PC-3 (cell line): ENCODE measurements around the gene SKIDA1. TPM values are rescaled to one million over a fixed set of nuclear protein-coding genes. Genes with fewer than 3 reads are reported as not detected.
"Not testable (repeated sequence)": the region's sequence is repeated elsewhere in the genome, so short reads cannot be mapped to it uniquely, and the experiment has no call there.

Experiments used
- ATAC-seq: fragments of 200-7000 bp; cut with Tn5 transposase; 2 replicates; pipeline ENCODE4 v1.9.1; 2020; ENCODE audit warnings: mild to moderate bottlenecking, moderate library complexity
- BruUV-seq: library from RNA; stranded (reverse); fragments of 400-500 nt; replicated peaks from 2 replicates; lab custom pipeline; 2021; lab: Mats Ljungman, UMichigan
- CTCF ChIA-PET: fragments of 300-600 bp; sonication (Branson Sonifier 250); formaldehyde crosslinking; loops from one replicate; lab custom pipeline; 2022; ENCODE audit warnings: antibody characterized with exemption; lab: Charles Lee
- POLR2A ChIA-PET: fragments of 300-600 bp; sonication (Branson Sonifier 250); formaldehyde crosslinking; loops from one replicate; lab custom pipeline; 2022; ENCODE audit warnings: antibody characterized with exemption; ENCODE audit not compliant: unreplicated experiment; lab: Charles Lee
- DNase-seq: peaks from one replicate; pipeline ENCODE4 v3.0.0-alpha.2; 2015
- H2AFZ ChIP-seq: fragments of 300-600 bp; sonication (generic); 2 replicates; pipeline ENCODE4 v1.6.0; 2016; ENCODE audit warnings: antibody characterized with exemption, low read length
- H3F3A ChIP-seq: fragments of 300-600 bp; sonication (generic); one replicate; pipeline ENCODE4 v1.6.0; 2017; ENCODE audit warnings: antibody characterized with exemption, low read length, control low read depth, mild to moderate bottlenecking; ENCODE audit not compliant: unreplicated experiment
- H3K27ac ChIP-seq: fragments of 300-600 bp; sonication (generic); 2 replicates; pipeline ENCODE4 v1.5.1; 2016; ENCODE audit warnings: mild to moderate bottlenecking, low read length
- H3K27me3 ChIP-seq: fragments of 300-600 bp; sonication (generic); 2 replicates; pipeline ENCODE4 v1.6.1; 2016; ENCODE audit warnings: low read length, mixed read lengths
- H3K36me3 ChIP-seq: fragments of 300-600 bp; sonication (generic); 2 replicates; pipeline ENCODE4 v1.6.1; 2016; ENCODE audit warnings: low read depth, mixed run types, low read length, mixed read lengths
- H3K4me1 ChIP-seq: fragments of 300-600 bp; sonication (generic); 2 replicates; pipeline ENCODE4 v1.5.1; 2016; ENCODE audit warnings: low read length; ENCODE audit not compliant: insufficient read depth
- H3K4me2 ChIP-seq: fragments of 300-600 bp; sonication (generic); 2 replicates; pipeline ENCODE4 v1.6.0; 2016; ENCODE audit warnings: low read length
- H3K4me3 ChIP-seq: fragments of 300-600 bp; sonication (generic); 2 replicates; pipeline ENCODE4 v1.5.1; 2016; ENCODE audit warnings: mild to moderate bottlenecking, low read length, mixed read lengths
- H3K79me2 ChIP-seq: fragments of 300-600 bp; sonication (generic); 2 replicates; pipeline ENCODE4 v1.6.1; 2017; ENCODE audit warnings: low read length, mixed read lengths
- H3K9ac ChIP-seq: fragments of 300-600 bp; sonication (generic); 2 replicates; pipeline ENCODE4 v1.6.0; 2016; ENCODE audit warnings: mild to moderate bottlenecking, low read length
- H3K9me2 ChIP-seq: fragments of 300-600 bp; sonication (generic); replicated peaks from 2 replicates; pipeline ENCODE4 v1.6.1; 2016; ENCODE audit warnings: mixed run types, low read length, mixed read lengths
- H3K9me3 ChIP-seq: fragments of 300-600 bp; sonication (generic); 2 replicates; pipeline ENCODE4 v1.6.1; 2016; ENCODE audit warnings: low read length, mixed read lengths
- H4K20me1 ChIP-seq: fragments of 300-600 bp; sonication (generic); 2 replicates; pipeline ENCODE4 v1.6.1; 2016; ENCODE audit warnings: low read length, mixed read lengths
- EZH2 ChIP-seq: fragments of 300-600 bp; sonication (generic); IDR thresholded peaks from one replicate; pipeline ENCODE4 v1.6.1; 2017; ENCODE audit warnings: antibody characterized with exemption, mild to moderate bottlenecking, low read length; ENCODE audit not compliant: unreplicated experiment
- EZH2phosphoT487 ChIP-seq: fragments of 300-600 bp; sonication (generic); IDR thresholded peaks from 2 replicates; pipeline ENCODE4 v1.6.1; 2018; ENCODE audit warnings: mild to moderate bottlenecking, antibody characterized with exemption, low read length, borderline replicate concordance
- intact Hi-C: fragments of 100-400 bp; cut with micrococcal nuclease; formaldehyde crosslinking; loops from 2 replicates; pipeline ENCODE4 v1.9.0; 2023
- total RNA-seq: library from RNA; depleted of rRNA; stranded (reverse); fragments of >200 nt; gene quantifications from 2 replicates; pipeline ENCODE4 v1.2.3, GENCODE V29; 2014
- TF ChIP-seq, protein P1 (sequence below): fragments of 300-600 bp; sonication (generic); conservative IDR thresholded peaks from 2 replicates; pipeline ENCODE4 v1.5.1; 2017; ENCODE audit warnings: antibody characterized with exemption, low read depth, mild to moderate bottlenecking, low read length

The SKIDA1 gene
- total RNA-seq, 1 experiment from 2014 or later = 0.26 TPM

- TF ChIP-seq, protein P1, sequence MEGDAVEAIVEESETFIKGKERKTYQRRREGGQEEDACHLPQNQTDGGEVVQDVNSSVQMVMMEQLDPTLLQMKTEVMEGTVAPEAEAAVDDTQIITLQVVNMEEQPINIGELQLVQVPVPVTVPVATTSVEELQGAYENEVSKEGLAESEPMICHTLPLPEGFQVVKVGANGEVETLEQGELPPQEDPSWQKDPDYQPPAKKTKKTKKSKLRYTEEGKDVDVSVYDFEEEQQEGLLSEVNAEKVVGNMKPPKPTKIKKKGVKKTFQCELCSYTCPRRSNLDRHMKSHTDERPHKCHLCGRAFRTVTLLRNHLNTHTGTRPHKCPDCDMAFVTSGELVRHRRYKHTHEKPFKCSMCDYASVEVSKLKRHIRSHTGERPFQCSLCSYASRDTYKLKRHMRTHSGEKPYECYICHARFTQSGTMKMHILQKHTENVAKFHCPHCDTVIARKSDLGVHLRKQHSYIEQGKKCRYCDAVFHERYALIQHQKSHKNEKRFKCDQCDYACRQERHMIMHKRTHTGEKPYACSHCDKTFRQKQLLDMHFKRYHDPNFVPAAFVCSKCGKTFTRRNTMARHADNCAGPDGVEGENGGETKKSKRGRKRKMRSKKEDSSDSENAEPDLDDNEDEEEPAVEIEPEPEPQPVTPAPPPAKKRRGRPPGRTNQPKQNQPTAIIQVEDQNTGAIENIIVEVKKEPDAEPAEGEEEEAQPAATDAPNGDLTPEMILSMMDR = no peak
- TF ChIP-seq EZH2phosphoT487 (no peak), EZH2 (no peak)
- no peaks in the 10 kb centered on the region for H3F3A ChIP-seq
- no TSS peak for BruUV-seq
- H3K4me3 ChIP-seq = no peak overlapping the region
- no peaks in the 10 kb centered on the region for H3K36me3 ChIP-seq
- intact Hi-C loops = no loop called here
- no peaks in the 10 kb centered on the region for H3K27me3 ChIP-seq
- ChIA-PET CTCF (no interaction called here), POLR2A (no interaction called here)
- no peak overlapping the region for H3K9ac ChIP-seq
- DNase-seq (no peak), ATAC-seq (no peak)
- no peak overlapping the region for H3K27ac ChIP-seq
- no peaks in the 10 kb centered on the region for H3K4me1 ChIP-seq
- peaks cover 93% of the 10 kb centered on the region for H3K79me2 ChIP-seq
- H3K4me2 ChIP-seq = no peak overlapping the region
- no peak overlapping the region for H2AFZ ChIP-seq
- H3K9me2 ChIP-seq = no peaks in the 10 kb centered on the region
- no peaks in the 10 kb centered on the region for H4K20me1 ChIP-seq
- H3K9me3 ChIP-seq = no peaks in the 10 kb centered on the region
These were observed 45.5 kb upstream of the SKIDA1 start for GRCh38 chr10:21570761-21571521.

GRCh38 chr10:21558984-21559383 lies 33.5 kb upstream of the SKIDA1 start:
- H3K9me3 ChIP-seq, H3K4me2 ChIP-seq, H3F3A ChIP-seq, H3K9ac ChIP-seq, H3K9me2 ChIP-seq, H3K27ac ChIP-seq, DNase-seq, POLR2A ChIA-PET, H2AFZ ChIP-seq, H3K27me3 ChIP-seq, H3K36me3 ChIP-seq, H3K4me3 ChIP-seq, H4K20me1 ChIP-seq, ATAC-seq, intact Hi-C loops, H3K4me1 ChIP-seq, CTCF ChIA-PET, BruUV-seq: not testable (repeated sequence)
- H3K79me2 ChIP-seq = peaks cover 72% of the 10 kb centered on the region

- H3F3A ChIP-seq = no peaks in the 10 kb centered on the region
- no peak overlapping the region for H3K27ac ChIP-seq
- H3K4me3 ChIP-seq = no peak overlapping the region
- no peaks in the 10 kb centered on the region for H3K27me3 ChIP-seq
- no peak overlapping the region for H2AFZ ChIP-seq
- no peaks in the 10 kb centered on the region for H3K9me2 ChIP-seq
- DNase-seq = no peak
- ATAC-seq = no peak
- no peaks in the 10 kb centered on the region for H3K4me1 ChIP-seq
- no peak overlapping the region for H3K4me2 ChIP-seq
- TF ChIP-seq EZH2 = no peak
- no peak for TF ChIP-seq EZH2phosphoT487
- TF ChIP-seq, protein P1 = no peak
- no peaks in the 10 kb centered on the region for H4K20me1 ChIP-seq
- CTCF ChIA-PET = no interaction called here
- POLR2A ChIA-PET = no interaction called here
- intact Hi-C loops = no loop called here
- no peak overlapping the region for H3K9ac ChIP-seq
- H3K9me3 ChIP-seq = no peaks in the 10 kb centered on the region
- BruUV-seq = no TSS peak
- peaks cover 16% of the 10 kb centered on the region for H3K36me3 ChIP-seq
- H3K79me2 ChIP-seq = peaks cover 60% of the 10 kb centered on the region
These were observed 31.0 kb upstream of the SKIDA1 start for GRCh38 chr10:21556527-21556926.
